WTC11 (cell line): ENCODE measurements around the gene IZUMO2.

Source experiments
- ATF1 ChIP-seq: sonication (generic); formaldehyde crosslinking; IDR thresholded peaks from 2 replicates; pipeline ENCODE4 v1.8.1; 2023; ENCODE audit warnings: mild to moderate bottlenecking, moderate library complexity, missing genetic modification reagents
- CBFB ChIP-seq: sonication (generic); formaldehyde crosslinking; IDR thresholded peaks from 2 replicates; pipeline ENCODE4 v1.8.1; 2022; ENCODE audit warnings: mild to moderate bottlenecking, low read depth, missing genetic modification reagents
- CREB1 ChIP-seq: sonication (generic); formaldehyde crosslinking; IDR thresholded peaks from 2 replicates; pipeline ENCODE4 v1.8.0; 2023; ENCODE audit warnings: mild to moderate bottlenecking, missing genetic modification reagents
- GTF2I ChIP-seq: fragments of 250-450 bp; sonication (Bioruptor Pico); conservative IDR thresholded peaks from 2 replicates; pipeline ENCODE4 v1.4.0; 2021; ENCODE audit warnings: mild to moderate bottlenecking
- NFE2L1 ChIP-seq: sonication (generic); formaldehyde crosslinking; IDR thresholded peaks from 2 replicates; pipeline ENCODE4 v1.8.1; 2023; ENCODE audit warnings: missing genetic modification reagents
- NFYB ChIP-seq: sonication (generic); formaldehyde crosslinking; conservative IDR thresholded peaks from 2 replicates; pipeline ENCODE4 v1.8.0; 2022; ENCODE audit warnings: low read depth, missing genetic modification reagents
- RELA ChIP-seq: sonication (generic); formaldehyde crosslinking; IDR thresholded peaks from 2 replicates; pipeline ENCODE4 v1.8.1; 2022; ENCODE audit warnings: missing genetic modification reagents, mild to moderate bottlenecking, borderline replicate concordance
- SMAD3 ChIP-seq: sonication (generic); formaldehyde crosslinking; IDR thresholded peaks from 2 replicates; pipeline ENCODE4 v1.8.0; 2022; ENCODE audit warnings: missing genetic modification reagents, mild to moderate bottlenecking, borderline replicate concordance
- TEAD4 ChIP-seq: sonication (generic); formaldehyde crosslinking; IDR thresholded peaks from 2 replicates; pipeline ENCODE4 v1.8.0; 2022; ENCODE audit warnings: mild to moderate bottlenecking, missing genetic modification reagents
- ZNF121 ChIP-seq: sonication (generic); formaldehyde crosslinking; IDR thresholded peaks from 2 replicates; pipeline ENCODE4 v1.8.0; 2023; ENCODE audit warnings: missing genetic modification reagents
- ZNF416 ChIP-seq: fragments of 250-450 bp; sonication (Bioruptor Pico); IDR thresholded peaks from 2 replicates; pipeline ENCODE4 v1.9.0; 2021; ENCODE audit warnings: mild to moderate bottlenecking, inconsistent platforms
- TF ChIP-seq, protein P1 (sequence below): fragments of 200-600 bp; IDR thresholded peaks from 2 replicates; pipeline ENCODE4 v1.8.0; 2022; ENCODE audit warnings: antibody characterized with exemption
- TF ChIP-seq, protein P2 (sequence below): sonication (generic); formaldehyde crosslinking; IDR thresholded peaks from 2 replicates; pipeline ENCODE4 v1.8.1; 2023; ENCODE audit warnings: mild to moderate bottlenecking, missing genetic modification reagents

DNA sequence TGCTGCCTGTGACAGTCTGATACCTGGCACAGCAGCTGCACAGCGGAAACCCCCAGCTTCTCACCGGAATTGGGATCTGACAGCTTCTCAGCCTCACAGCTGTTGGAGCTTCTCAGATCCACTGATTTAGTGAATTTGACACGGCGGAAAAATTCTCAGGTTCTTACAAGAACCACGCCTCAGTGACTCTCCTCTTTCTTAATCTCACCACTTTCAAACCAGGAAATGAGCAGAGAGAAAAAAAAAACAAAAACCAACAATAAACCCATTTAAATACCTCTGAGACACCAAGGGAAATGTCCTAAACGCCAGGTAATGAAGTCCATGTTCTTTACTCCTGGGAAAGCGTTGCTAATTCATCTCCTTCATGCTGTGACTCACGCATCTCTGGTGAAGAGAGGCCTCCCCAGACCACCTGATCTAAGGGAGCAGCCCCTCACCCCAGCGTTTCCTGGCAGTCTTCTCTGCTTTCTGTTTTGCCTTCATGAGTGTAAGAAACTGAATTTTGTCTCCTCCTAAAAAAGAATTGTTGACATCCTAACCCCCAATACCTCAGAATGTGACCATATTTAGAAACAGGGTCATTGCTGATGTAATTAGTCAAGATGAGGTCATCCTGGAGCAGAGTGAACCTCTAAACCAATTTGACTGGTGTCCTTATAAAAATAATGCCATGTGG, 15.9 kb upstream of the IZUMO2 start:
- TF ChIP-seq, protein P1, sequence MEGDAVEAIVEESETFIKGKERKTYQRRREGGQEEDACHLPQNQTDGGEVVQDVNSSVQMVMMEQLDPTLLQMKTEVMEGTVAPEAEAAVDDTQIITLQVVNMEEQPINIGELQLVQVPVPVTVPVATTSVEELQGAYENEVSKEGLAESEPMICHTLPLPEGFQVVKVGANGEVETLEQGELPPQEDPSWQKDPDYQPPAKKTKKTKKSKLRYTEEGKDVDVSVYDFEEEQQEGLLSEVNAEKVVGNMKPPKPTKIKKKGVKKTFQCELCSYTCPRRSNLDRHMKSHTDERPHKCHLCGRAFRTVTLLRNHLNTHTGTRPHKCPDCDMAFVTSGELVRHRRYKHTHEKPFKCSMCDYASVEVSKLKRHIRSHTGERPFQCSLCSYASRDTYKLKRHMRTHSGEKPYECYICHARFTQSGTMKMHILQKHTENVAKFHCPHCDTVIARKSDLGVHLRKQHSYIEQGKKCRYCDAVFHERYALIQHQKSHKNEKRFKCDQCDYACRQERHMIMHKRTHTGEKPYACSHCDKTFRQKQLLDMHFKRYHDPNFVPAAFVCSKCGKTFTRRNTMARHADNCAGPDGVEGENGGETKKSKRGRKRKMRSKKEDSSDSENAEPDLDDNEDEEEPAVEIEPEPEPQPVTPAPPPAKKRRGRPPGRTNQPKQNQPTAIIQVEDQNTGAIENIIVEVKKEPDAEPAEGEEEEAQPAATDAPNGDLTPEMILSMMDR: no peak
- TF ChIP-seq NFE2L1 (CRISPR knock-in tag) (no peak), CREB1 (no peak), SMAD3 (CRISPR knock-in tag) (no peak), GTF2I (CRISPR knock-in tag) (no peak), RELA (CRISPR knock-in tag) (no peak), ATF1 (no peak), NFYB (no peak), ZNF121 (CRISPR knock-in tag) (no peak), TEAD4 (CRISPR knock-in tag) (no peak), ZNF416 (CRISPR knock-in tag) (no peak), CBFB (CRISPR knock-in tag) (no peak)
- TF ChIP-seq, protein P2, sequence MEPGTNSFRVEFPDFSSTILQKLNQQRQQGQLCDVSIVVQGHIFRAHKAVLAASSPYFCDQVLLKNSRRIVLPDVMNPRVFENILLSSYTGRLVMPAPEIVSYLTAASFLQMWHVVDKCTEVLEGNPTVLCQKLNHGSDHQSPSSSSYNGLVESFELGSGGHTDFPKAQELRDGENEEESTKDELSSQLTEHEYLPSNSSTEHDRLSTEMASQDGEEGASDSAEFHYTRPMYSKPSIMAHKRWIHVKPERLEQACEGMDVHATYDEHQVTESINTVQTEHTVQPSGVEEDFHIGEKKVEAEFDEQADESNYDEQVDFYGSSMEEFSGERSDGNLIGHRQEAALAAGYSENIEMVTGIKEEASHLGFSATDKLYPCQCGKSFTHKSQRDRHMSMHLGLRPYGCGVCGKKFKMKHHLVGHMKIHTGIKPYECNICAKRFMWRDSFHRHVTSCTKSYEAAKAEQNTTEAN (CRISPR knock-in tag): no peak
